IPS DF 4.7 (cell line): ENCODE data around the gene DENND4B.

Experiments
- DNase-seq: peaks from one replicate; pipeline ENCODE4 v3.0.0-alpha.2; 2013; ENCODE audit warnings: low spot score; ENCODE audit errors: extremely low read depth

The DENND4B gene

GRCh38 chr1:153888533-153888932 is 58.0 kb downstream of the DENND4B start:
- DNase-seq = no peak

GRCh38 chr1:153886127-153886526 is 60.4 kb downstream of the DENND4B start:
- no peak for DNase-seq

GRCh38 chr1:153883223-153883622 is 63.3 kb downstream of the DENND4B start:
- no peak for DNase-seq

GRCh38 chr1:153882296-153882912 is 64.1 kb downstream of the DENND4B start:
- DNase-seq = no peak

GRCh38 chr1:153881751-153882150 is 64.8 kb downstream of the DENND4B start:
- no peak for DNase-seq

GRCh38 chr1:153880962-153881361 is 65.6 kb downstream of the DENND4B start:
- no peak for DNase-seq

- DNase-seq = no peak
Measured at GRCh38 chr1:153880024-153880423, 66.5 kb downstream of the DENND4B start.
